Measurements from ENCODE around the gene AGPAT4. TPM values are rescaled to one million over a fixed set of nuclear protein-coding genes. Genes with fewer than 3 reads are reported as not detected.

Gene AGPAT4
- total and polyA plus RNA-seq, 2 donors (not counting 3 experiments of a cell fraction or from before 2014, with no cell fraction given): 10.2 to 15.2 TPM

DNA sequence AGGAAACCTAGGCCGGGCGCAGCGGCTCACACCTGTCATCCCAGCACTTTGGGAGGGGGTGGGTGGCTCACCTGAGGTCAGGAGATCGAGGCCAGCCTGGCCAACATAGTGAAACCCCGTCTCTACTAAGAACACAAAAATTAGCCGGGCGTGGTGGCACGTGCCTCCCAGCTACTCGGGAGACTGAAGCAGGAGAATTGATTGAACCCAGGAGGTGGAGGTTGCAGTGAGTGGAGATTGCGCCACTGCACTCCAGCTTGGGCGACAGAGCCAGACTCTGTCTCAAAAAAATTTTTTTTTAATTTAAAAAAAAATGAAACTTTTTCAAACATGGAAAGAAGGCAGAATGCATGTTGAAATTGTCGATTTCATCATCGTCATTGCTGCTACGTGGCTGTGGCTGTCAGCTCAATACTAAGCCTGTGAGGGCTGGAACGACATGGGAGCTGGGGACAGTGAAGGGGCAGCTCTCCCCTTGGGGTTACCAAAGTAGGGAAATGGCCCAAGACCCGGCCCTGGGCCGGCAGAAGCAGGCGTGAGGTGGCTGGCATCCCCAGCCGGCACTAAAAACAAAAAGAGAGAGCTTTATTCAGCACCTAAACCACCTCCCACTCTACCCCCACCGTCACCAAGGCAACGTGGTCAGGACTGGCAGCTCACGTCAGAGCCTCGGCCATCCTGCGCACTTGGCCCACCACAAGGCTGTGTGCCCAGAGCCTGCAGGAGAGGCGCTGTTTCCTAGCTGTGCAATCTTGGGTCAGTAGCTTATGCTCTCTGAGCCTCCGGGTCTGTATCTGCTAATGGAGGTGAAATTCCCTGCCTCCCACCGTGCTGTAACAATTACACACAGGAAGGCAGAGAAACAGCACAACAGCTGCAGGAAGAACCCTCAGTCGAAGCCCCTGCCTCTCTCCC lies 30.8 kb downstream of the AGPAT4 start:
- no peaks in the 10 kb centered on the region for H3K27me3 ChIP-seq (ENCODE audit: control insufficient read depth in 2 of 2, insufficient read depth in 2 of 2, low read length in 2 of 2)
- ChIA-PET CTCF (interaction anchor here (1.1 to 2.1 kb wide), 3 partner anchors 9 to 14 kb away, joined by 3 to 6 read pairs (median 5); no protein-coding TSS in a partner anchor), POLR2A (no interaction called here)
- H3K9me3 ChIP-seq (replicated peaks; ENCODE audit: control insufficient read depth, insufficient read depth, low read length): no peaks in the 10 kb centered on the region
- intact Hi-C loops (cut with micrococcal nuclease) (no loop called here), dilution Hi-C loops (cut with MboI; ENCODE audit: extremely low pct_ligation_motif_present, low sequenced_read_pairs) (no loop called here)
- H3K36me3 ChIP-seq (ENCODE audit: control insufficient read depth in 2 of 2, extremely low read depth in 1 of 2, insufficient read depth in 2 of 2, low read length in 2 of 2): no peaks in the 10 kb centered on the region
- H3K4me2 ChIP-seq (ENCODE audit: insufficient read depth, low read length): no peak overlapping the region
- no TSS peak for BruUV-seq (replicated peaks)
- no peak overlapping the region for H3K27ac ChIP-seq (ENCODE audit: insufficient read depth, low read depth, low read length)
- H2AFZ ChIP-seq (ENCODE audit: low read depth, low read length): no peak overlapping the region
- H4K20me1 ChIP-seq (replicated peaks; ENCODE audit: control insufficient read depth, extremely low read depth, insufficient read depth, low read length): no peaks in the 10 kb centered on the region
- no peak overlapping the region for H3K4me3 ChIP-seq (replicated peaks in 1 of 3; ENCODE audit: insufficient read depth in 1 of 3, low read depth in 1 of 3, low read length in 3 of 3)
- no peak overlapping the region for H3K9ac ChIP-seq (replicated peaks; ENCODE audit: extremely low read depth, insufficient read depth, low read length)
- H3K4me1 ChIP-seq (ENCODE audit: control insufficient read depth, extremely low read depth, insufficient read depth, low read length): no peaks in the 10 kb centered on the region
- no peaks in the 10 kb centered on the region for H3K9me1 ChIP-seq (replicated peaks; ENCODE audit: control insufficient read depth, extremely low read depth, insufficient read depth, low read length)
- H3K79me2 ChIP-seq (ENCODE audit: control insufficient read depth, insufficient read depth, low read length): no peaks in the 10 kb centered on the region
- DNase-seq (ENCODE audit: low read depth, low spot score): no peak
- FAIRE-seq: no peak
- TF ChIP-seq, protein P1, sequence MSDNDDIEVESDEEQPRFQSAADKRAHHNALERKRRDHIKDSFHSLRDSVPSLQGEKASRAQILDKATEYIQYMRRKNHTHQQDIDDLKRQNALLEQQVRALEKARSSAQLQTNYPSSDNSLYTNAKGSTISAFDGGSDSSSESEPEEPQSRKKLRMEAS (IDR thresholded peaks at IDR 0.05; ENCODE audit: insufficient read depth, insufficient read length): no peak
- TF ChIP-seq EZH2 (IDR thresholded peaks at IDR 0.05; ENCODE audit: borderline replicate concordance, low read depth, low read length, severe bottlenecking): no peak
- TF ChIP-seq, protein P2, sequence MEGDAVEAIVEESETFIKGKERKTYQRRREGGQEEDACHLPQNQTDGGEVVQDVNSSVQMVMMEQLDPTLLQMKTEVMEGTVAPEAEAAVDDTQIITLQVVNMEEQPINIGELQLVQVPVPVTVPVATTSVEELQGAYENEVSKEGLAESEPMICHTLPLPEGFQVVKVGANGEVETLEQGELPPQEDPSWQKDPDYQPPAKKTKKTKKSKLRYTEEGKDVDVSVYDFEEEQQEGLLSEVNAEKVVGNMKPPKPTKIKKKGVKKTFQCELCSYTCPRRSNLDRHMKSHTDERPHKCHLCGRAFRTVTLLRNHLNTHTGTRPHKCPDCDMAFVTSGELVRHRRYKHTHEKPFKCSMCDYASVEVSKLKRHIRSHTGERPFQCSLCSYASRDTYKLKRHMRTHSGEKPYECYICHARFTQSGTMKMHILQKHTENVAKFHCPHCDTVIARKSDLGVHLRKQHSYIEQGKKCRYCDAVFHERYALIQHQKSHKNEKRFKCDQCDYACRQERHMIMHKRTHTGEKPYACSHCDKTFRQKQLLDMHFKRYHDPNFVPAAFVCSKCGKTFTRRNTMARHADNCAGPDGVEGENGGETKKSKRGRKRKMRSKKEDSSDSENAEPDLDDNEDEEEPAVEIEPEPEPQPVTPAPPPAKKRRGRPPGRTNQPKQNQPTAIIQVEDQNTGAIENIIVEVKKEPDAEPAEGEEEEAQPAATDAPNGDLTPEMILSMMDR (IDR thresholded peaks at IDR 0.05; ENCODE audit: extremely low read depth in 1 of 2, insufficient read depth in 1 of 2, low read depth in 1 of 2, low read length in 2 of 2): no peak
- no peak for TF ChIP-seq POLR2A (IDR thresholded peaks at IDR 0.05; ENCODE audit: low read depth, low read length)
- no peak for TF ChIP-seq JUN (IDR thresholded peaks at IDR 0.05; ENCODE audit: borderline replicate concordance, insufficient read depth, insufficient read length, low read depth)
- no peak for TF ChIP-seq GATA2 (IDR thresholded peaks at IDR 0.05; ENCODE audit: insufficient read depth, insufficient read length, low read depth, low read length)
- TF ChIP-seq MYC (IDR thresholded peaks at IDR 0.05; ENCODE audit: low read depth, low read length): no peak
- TF ChIP-seq POLR2AphosphoS5 (IDR thresholded peaks at IDR 0.05; ENCODE audit: insufficient read depth, low read depth, low read length): no peak
- TF ChIP-seq FOS (IDR thresholded peaks at IDR 0.05; ENCODE audit: borderline replicate concordance, insufficient read depth, low read length): no peak
